Upper lobe of left lung (tissue), 4 donors: ENCODE data around the gene HCFC1R1.
"Not testable (repeated sequence)": the region's sequence is repeated elsewhere in the genome, so short reads cannot be mapped to it uniquely, and the experiment has no call there.

ENCODE experiments used
- EP300 ChIP-seq, 4 donors: sonication (generic); formaldehyde crosslinking; IDR thresholded peaks; one replicate each; pipeline ENCODE4 v1.5.1; 2017; ENCODE audit warnings: antibody characterized with exemption in 4 of 4, control low read depth in 2 of 4
- POLR2AphosphoS5 ChIP-seq, 2 donors: sonication (generic); formaldehyde crosslinking; IDR thresholded peaks; one replicate each; pipeline ENCODE4 v1.5.1; 2017; ENCODE audit warnings: antibody characterized with exemption in 2 of 2
- TF ChIP-seq, protein P1 (sequence below), 6 experiments: fragments of 450-650 bp in 4 of 6; fragments of 200-600 bp in 2 of 6; sonication (generic) in 2 of 6; IDR thresholded peaks; one replicate each; pipeline ENCODE4 v1.5.1; 2016 to 2019; ENCODE audit warnings: antibody characterized with exemption in 6 of 6

- TF ChIP-seq, protein P1, sequence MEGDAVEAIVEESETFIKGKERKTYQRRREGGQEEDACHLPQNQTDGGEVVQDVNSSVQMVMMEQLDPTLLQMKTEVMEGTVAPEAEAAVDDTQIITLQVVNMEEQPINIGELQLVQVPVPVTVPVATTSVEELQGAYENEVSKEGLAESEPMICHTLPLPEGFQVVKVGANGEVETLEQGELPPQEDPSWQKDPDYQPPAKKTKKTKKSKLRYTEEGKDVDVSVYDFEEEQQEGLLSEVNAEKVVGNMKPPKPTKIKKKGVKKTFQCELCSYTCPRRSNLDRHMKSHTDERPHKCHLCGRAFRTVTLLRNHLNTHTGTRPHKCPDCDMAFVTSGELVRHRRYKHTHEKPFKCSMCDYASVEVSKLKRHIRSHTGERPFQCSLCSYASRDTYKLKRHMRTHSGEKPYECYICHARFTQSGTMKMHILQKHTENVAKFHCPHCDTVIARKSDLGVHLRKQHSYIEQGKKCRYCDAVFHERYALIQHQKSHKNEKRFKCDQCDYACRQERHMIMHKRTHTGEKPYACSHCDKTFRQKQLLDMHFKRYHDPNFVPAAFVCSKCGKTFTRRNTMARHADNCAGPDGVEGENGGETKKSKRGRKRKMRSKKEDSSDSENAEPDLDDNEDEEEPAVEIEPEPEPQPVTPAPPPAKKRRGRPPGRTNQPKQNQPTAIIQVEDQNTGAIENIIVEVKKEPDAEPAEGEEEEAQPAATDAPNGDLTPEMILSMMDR (IDR thresholded peaks at IDR 0.05) = not testable (repeated sequence)
- not testable (repeated sequence) for TF ChIP-seq POLR2AphosphoS5, EP300 (IDR thresholded peaks at IDR 0.05)
Observed at GRCh38 chr16:3072148-3072547, 48.4 kb upstream of the HCFC1R1 start.
